Type B pancreatic cell (in vitro differentiated cells): ENCODE data around the gene SPAG6. TPM values are rescaled to one million over a fixed set of nuclear protein-coding genes. Genes with fewer than 3 reads are reported as not detected.

Experiments used
- DNase-seq: peaks from one replicate; pipeline ENCODE4 v3.0.0; 2021; ENCODE audit warnings: mixed read lengths; ENCODE audit not compliant: unreplicated experiment; ENCODE audit errors: extremely low spot score
- H3K27ac Mint-ChIP-seq: 2 replicates; pipeline ENCODE4 v1.8.0; 2021; ENCODE audit warnings: mild to moderate bottlenecking, mixed read lengths
- H3K27me3 Mint-ChIP-seq: 2 replicates; pipeline ENCODE4 v1.8.0; 2021; ENCODE audit warnings: mixed read lengths
- H3K36me3 Mint-ChIP-seq: 2 replicates; pipeline ENCODE4 v1.8.0; 2021; ENCODE audit warnings: mixed read lengths
- H3K4me1 Mint-ChIP-seq: one replicate; pipeline ENCODE4 v1.8.0; 2021; ENCODE audit warnings: mixed read lengths; ENCODE audit not compliant: unreplicated experiment
- H3K4me3 Mint-ChIP-seq: 2 replicates; pipeline ENCODE4 v1.8.0; 2021; ENCODE audit warnings: mild to moderate bottlenecking, mixed read lengths
- H3K9me3 Mint-ChIP-seq: 2 replicates; pipeline ENCODE4 v1.8.0; 2021; ENCODE audit warnings: mixed read lengths
- CTCF ChIP-seq: fragments of 200-600 bp; sonication (generic); conservative IDR thresholded peaks from 2 replicates; pipeline ENCODE4 v1.5.0; 2021; ENCODE audit warnings: antibody characterized with exemption, mild to moderate bottlenecking
- total RNA-seq: library from RNA; stranded (reverse); gene quantifications from 2 replicates; pipeline ENCODE4 v1.2.1, GENCODE V29; 2021; ENCODE audit warnings: low replicate concordance

SPAG6 gene
- total RNA-seq, 1 donor from 2014 or later = 6.6 TPM

- H3K36me3 Mint-ChIP-seq = no peaks in the 10 kb centered on the region
- no peak overlapping the region for H3K4me3 Mint-ChIP-seq
- H3K9me3 Mint-ChIP-seq = no peaks in the 10 kb centered on the region
- no peak for DNase-seq
- no peaks in the 10 kb centered on the region for H3K27me3 Mint-ChIP-seq
- no peak for TF ChIP-seq CTCF
- H3K4me1 Mint-ChIP-seq = peaks cover 26% of the 10 kb centered on the region
- no peak overlapping the region for H3K27ac Mint-ChIP-seq
Observed at GRCh38 chr10:22460101-22460500, 114.8 kb downstream of the SPAG6 start.

- DNase-seq = no peak
- H3K27me3 Mint-ChIP-seq = no peaks in the 10 kb centered on the region
- H3K27ac Mint-ChIP-seq = no peak overlapping the region
- no peaks in the 10 kb centered on the region for H3K9me3 Mint-ChIP-seq
- peaks cover 32% of the 10 kb centered on the region for H3K4me1 Mint-ChIP-seq
- no peak overlapping the region for H3K4me3 Mint-ChIP-seq
- TF ChIP-seq CTCF = no peak
- H3K36me3 Mint-ChIP-seq = no peaks in the 10 kb centered on the region
Observed at GRCh38 chr10:22460531-22461403, 115.5 kb downstream of the SPAG6 start.

GRCh38 chr10:22461891-22462290 is 116.6 kb downstream of the SPAG6 start:
- Mint-ChIP-seq H3K36me3 (no peaks in the 10 kb centered on the region), H3K4me1 (peaks cover 32% of the 10 kb centered on the region), H3K27me3 (no peaks in the 10 kb centered on the region), H3K27ac (no peak overlapping the region), H3K4me3 (no peak overlapping the region), H3K9me3 (no peaks in the 10 kb centered on the region)
- TF ChIP-seq CTCF = no peak
- DNase-seq = no peak

GRCh38 chr10:22463255-22463654 is 118.0 kb downstream of the SPAG6 start:
- Mint-ChIP-seq H3K27ac (no peak overlapping the region), H3K27me3 (no peaks in the 10 kb centered on the region), H3K9me3 (no peaks in the 10 kb centered on the region), H3K4me3 (no peak overlapping the region), H3K36me3 (no peaks in the 10 kb centered on the region), H3K4me1 (peaks cover 25% of the 10 kb centered on the region)
- no peak for DNase-seq
- no peak for TF ChIP-seq CTCF

GRCh38 chr10:22464966-22465629 is 119.8 kb downstream of the SPAG6 start:
- Mint-ChIP-seq H3K4me1 (peaks cover 18% of the 10 kb centered on the region), H3K4me3 (no peak overlapping the region), H3K9me3 (no peaks in the 10 kb centered on the region), H3K27me3 (peaks cover 7% of the 10 kb centered on the region), H3K27ac (peak overlapping the region; percentile 43), H3K36me3 (no peaks in the 10 kb centered on the region)
- TF ChIP-seq CTCF = no peak
- DNase-seq = no peak
